MM.1S (cell line): ENCODE measurements around the gene CNGB1.

Experiments used
- CTCF ChIP-seq: fragments of 300-600 bp; sonication (generic); IDR thresholded peaks from 2 replicates; pipeline ENCODE4 v1.5.1; 2016; ENCODE audit warnings: antibody characterized with exemption, low read length, mixed read lengths
- EZH2 ChIP-seq: fragments of 300-600 bp; sonication (generic); optimal IDR thresholded peaks from 2 replicates; pipeline ENCODE3; 2017; ENCODE audit warnings: low read depth, mild to moderate bottlenecking, antibody characterized with exemption, low read length, mixed read lengths

- TF ChIP-seq CTCF (no peak), EZH2 (no peak)
These were observed 47.9 kb upstream of the CNGB1 start for GRCh38 chr16:58018803-58019202.
